Measurements from ENCODE around the gene PARD3.

DNA sequence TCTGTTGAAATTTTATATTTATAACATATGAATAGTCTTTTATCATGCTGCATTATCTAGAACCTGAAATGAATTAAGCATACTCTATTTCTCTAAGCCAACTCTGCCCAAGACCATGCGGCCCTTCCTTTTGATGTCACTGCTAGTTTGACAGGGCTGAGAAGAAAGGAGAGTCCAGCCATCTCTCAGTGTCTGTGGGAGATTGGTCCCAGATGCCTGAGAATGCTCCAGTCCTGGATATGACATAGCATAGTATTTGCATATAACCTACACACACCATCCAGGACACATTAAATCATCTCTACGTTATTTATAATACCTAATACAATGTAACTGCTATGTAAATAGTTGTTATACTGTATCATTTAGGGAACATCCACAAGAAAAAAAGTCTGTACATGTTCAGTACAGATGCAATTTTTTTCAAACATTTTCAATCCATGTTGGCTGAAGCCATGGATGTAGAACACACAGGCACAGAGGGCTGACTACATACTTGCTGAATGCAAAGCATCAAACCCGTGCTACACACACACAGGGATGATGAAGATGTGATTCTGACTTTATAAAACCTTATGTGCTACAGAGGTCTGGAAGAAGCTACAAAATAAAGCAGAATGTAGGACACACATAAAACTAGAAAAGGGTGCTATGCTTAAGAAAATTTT, 315.4 kb downstream of the PARD3 start:
- no peak for TF ChIP-seq CTCF (conservative IDR thresholded peaks at IDR 0.05; ENCODE audit: low read depth, low read length)
- TF ChIP-seq EZH2 (IDR thresholded peaks at IDR 0.05; ENCODE audit: low read length, unreplicated experiment): no peak
